Measurements from ENCODE around the gene BCLAF3.

Gene BCLAF3

DNA sequence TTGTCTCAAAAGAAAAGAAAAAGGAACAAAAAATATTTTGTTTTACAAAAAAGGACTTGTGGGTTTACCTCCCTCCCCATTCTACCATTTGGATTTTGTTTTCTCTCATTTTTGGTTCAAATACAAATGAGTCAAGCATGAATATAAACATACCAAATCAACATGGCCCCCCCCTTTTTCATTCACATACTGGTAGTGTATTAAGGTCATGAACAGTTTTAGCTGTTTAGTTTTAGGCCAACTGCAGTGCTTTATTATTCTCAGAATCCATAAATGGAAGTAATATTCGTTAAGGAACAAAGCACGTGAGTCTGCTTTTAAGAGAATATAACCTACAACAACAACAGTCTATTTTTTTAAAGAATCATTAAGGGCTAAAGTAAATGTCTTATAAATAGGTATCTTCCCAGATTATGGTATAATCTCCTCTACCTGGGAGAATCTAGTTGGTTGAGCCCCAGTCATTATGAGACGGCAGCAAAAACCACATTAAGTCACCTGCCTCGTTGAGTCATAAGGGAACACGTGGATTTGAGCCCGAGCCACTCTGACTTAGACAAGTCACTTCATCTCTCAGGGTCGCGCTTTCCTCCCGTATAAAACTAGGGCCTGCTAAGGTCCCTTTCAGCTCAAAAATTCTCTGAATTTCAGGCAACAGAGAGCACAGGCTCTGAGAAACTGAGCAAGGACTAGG, 26.7 kb downstream of the BCLAF3 start:
- DNase-seq (ENCODE audit: extremely low spot score) = peak; percentile 21
- ChIA-PET POLR2A (no interaction called here), CTCF (interaction anchor here (1.2 to 1.3 kb wide), 3 partner anchors 19 to 582 kb away, joined by 3 read pairs; no protein-coding TSS in a partner anchor)
- TF ChIP-seq, protein P1, sequence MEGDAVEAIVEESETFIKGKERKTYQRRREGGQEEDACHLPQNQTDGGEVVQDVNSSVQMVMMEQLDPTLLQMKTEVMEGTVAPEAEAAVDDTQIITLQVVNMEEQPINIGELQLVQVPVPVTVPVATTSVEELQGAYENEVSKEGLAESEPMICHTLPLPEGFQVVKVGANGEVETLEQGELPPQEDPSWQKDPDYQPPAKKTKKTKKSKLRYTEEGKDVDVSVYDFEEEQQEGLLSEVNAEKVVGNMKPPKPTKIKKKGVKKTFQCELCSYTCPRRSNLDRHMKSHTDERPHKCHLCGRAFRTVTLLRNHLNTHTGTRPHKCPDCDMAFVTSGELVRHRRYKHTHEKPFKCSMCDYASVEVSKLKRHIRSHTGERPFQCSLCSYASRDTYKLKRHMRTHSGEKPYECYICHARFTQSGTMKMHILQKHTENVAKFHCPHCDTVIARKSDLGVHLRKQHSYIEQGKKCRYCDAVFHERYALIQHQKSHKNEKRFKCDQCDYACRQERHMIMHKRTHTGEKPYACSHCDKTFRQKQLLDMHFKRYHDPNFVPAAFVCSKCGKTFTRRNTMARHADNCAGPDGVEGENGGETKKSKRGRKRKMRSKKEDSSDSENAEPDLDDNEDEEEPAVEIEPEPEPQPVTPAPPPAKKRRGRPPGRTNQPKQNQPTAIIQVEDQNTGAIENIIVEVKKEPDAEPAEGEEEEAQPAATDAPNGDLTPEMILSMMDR (IDR thresholded peaks at IDR 0.05; ENCODE audit: control extremely low read depth, extremely low read depth, low read depth, missing control alignments) = no peak

DNA sequence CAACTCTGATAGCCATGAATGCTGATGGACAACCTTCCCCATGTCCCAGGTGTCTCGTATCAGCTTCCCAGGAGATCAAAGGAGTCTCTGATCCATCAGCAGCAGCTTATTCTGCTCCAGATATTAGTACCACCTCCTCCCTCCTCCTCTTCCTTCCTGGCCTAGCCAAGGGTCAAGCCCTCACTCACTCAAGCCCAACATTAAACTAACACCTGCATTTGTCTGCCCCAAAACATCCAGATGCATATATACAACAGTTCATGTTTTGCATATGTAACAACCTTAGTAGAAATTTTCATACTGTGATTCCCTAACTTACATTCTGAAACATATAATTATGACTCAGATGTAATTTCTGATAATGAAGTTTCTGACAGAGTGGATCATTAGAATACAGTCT, 29.9 kb downstream of the BCLAF3 start:
- CTCF ChIA-PET = no interaction called here
- TF ChIP-seq, protein P1 (IDR thresholded peaks at IDR 0.05; ENCODE audit: control extremely low read depth, extremely low read depth, low read depth, missing control alignments) = no peak
- POLR2A ChIA-PET = no interaction called here
- DNase-seq (ENCODE audit: extremely low spot score) = no peak

DNA sequence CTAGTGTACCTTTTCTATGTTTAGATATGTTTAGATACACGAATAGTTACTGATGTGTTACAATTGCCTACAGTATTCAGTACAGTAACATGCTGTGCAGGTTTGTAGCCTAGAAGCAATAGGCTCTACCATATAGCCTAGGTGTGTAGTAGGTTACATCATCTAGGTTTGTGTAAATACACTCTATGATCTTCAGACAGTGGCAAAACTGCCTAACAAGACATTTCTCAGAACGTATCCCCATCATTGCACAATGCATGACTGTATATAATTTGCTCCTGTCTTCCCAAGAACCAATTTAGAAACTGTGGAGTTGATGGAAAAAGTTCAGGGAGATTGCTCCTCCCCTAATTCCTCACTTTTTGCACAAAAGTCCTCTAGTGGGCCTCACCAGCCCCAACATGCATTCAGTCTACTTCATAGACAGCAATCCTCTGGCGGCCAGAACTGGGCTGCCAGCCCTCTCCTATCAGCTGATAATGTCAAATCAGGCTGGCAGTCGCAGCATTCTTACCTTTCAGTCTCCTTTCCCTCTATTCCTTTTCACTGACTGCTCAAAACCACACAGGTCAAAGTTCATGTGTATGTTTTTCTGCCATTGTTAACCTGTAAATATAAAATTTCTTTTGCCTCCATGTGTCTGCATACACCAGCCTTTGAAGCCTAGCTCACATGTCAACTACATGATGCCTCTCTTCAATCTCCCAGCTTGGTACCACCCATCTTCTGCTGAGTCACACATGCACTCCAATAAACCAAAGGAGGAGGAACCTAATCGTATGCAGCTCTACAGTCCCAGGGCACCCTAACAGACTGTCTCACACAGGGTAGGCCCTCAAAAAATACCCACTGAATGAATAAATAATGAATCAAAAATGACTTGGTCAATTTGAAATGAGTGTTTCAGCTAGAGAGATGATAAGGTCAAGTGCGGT, 32.0 kb downstream of the BCLAF3 start:
- POLR2A ChIA-PET = no interaction called here
- TF ChIP-seq, protein P1 (IDR thresholded peaks at IDR 0.05; ENCODE audit: control extremely low read depth, extremely low read depth, low read depth, missing control alignments) = no peak
- no peak for DNase-seq (ENCODE audit: extremely low spot score)
- CTCF ChIA-PET = no interaction called here

DNA sequence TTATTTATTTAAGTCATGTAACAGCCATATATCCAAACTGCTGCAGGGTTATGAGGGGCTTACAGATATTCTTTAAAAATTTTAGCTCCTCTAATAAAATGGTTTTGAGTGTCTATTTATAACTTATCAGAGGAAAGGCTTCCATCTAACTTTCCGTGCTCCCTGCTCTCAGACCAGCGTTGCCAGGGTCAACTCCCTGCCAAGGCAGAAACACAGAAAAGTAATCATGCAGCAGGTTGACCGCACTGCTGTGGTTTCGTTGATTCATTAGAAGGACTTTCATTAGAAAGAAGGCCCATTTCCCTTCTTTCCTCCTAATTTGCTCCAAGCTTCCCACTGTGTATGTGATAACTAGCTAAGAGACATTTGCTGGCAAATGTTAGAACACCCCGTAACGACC, 33.9 kb downstream of the BCLAF3 start:
- TF ChIP-seq, protein P1 (IDR thresholded peaks at IDR 0.05; ENCODE audit: control extremely low read depth, extremely low read depth, low read depth, missing control alignments) = no peak
- no peak for DNase-seq (ENCODE audit: extremely low spot score)
- ChIA-PET CTCF (interaction anchor here (1.4 kb wide), 1 partner anchor 15 kb away, joined by 4 read pairs; no protein-coding TSS in a partner anchor), POLR2A (no interaction called here)

DNA sequence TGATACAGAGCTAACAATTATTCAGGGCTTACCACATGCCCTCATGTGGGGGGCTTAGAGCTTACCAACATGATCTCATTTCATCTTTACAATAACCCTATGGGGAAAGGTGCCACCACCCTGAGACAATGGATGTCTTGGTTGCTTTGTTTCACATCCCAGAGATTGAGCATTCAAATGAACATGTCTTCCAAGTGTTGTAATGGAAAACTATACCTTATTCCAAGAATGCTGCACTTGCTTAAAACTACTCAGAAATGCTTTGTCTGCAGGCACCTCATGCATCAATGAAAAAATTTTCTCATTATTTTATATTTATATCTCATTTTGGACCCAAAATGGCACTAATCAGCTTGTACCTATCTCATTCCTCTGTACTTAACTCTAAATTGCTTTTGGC, 34.6 kb downstream of the BCLAF3 start:
- CTCF ChIA-PET = interaction anchor here (1.4 kb wide), 1 partner anchor 15 kb away, joined by 4 read pairs; no protein-coding TSS in a partner anchor
- POLR2A ChIA-PET = no interaction called here
- TF ChIP-seq, protein P1 (IDR thresholded peaks at IDR 0.05; ENCODE audit: control extremely low read depth, extremely low read depth, low read depth, missing control alignments) = no peak
- DNase-seq (ENCODE audit: extremely low spot score) = no peak

DNA sequence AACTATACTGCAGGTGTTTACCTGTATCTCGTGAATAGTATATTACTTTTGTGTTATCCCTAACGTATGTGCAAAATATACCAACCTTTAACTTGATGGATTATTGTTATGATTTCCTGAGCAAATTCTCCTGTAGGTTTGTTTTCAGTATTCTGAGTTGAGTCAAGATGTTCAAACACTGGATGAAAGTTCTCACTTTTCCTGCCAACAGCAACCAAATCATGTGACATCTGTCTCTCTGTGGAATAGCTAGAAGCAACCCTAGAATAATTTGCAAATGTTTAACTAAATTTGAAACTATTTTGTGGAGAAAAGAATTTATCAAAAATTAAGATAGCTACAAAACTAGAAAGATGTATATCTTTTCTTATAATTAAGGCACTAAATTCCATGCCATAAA, 35.6 kb downstream of the BCLAF3 start:
- CTCF ChIA-PET = no interaction called here
- TF ChIP-seq, protein P1 (IDR thresholded peaks at IDR 0.05; ENCODE audit: control extremely low read depth, extremely low read depth, low read depth, missing control alignments) = no peak
- DNase-seq (ENCODE audit: extremely low spot score) = no peak
- POLR2A ChIA-PET = no interaction called here
